ENCODE measurements around the gene HOXD13. TPM values are rescaled to one million over a fixed set of nuclear protein-coding genes. Genes with fewer than 3 reads are reported as not detected.

HOXD13 gene
- total RNA-seq, 1 experiment from 2014 or later, result 32.7 TPM

GRCh38 chr2:176114930-176115625 is 22.6 kb downstream of the HOXD13 start:
- H3K27ac ChIP-seq (ENCODE audit: low read depth, low read length, poor library complexity, severe bottlenecking), result peak overlapping the region; percentile 88
- no peaks in the 10 kb centered on the region for H3K27me3 ChIP-seq (replicated peaks; ENCODE audit: insufficient read depth, low read depth, low read length, poor library complexity)
- BruUV-seq (replicated peaks), result no TSS peak
- TF ChIP-seq EZH2 (IDR thresholded peaks at IDR 0.05; ENCODE audit: borderline replicate concordance, low read depth, low read length, poor library complexity, severe bottlenecking) (no peak), CTCF (conservative IDR thresholded peaks at IDR 0.05; ENCODE audit: low read depth, low read length) (no peak)
- no peaks in the 10 kb centered on the region for H3K9me3 ChIP-seq (ENCODE audit: low read depth, low read length, poor library complexity, severe bottlenecking)
- peaks cover 29% of the 10 kb centered on the region for H3K4me1 ChIP-seq (ENCODE audit: insufficient read depth, low read length, poor library complexity, severe bottlenecking)
- CTCF ChIA-PET, result interaction anchor here (1.4 kb wide), 2 partner anchors 12 to 537 kb away, joined by 3 read pairs; no protein-coding TSS in a partner anchor
- peaks cover 85% of the 10 kb centered on the region for H3K36me3 ChIP-seq (ENCODE audit: insufficient read depth, low read length, poor library complexity, severe bottlenecking)
- H3K4me3 ChIP-seq (ENCODE audit: low read depth, low read length, poor library complexity, severe bottlenecking), result peak overlapping the region; percentile 73
- POLR2A ChIA-PET (ENCODE audit: low non-redundant PET), result no interaction called here
- no peak for DNase-seq (ENCODE audit: low spot score)
- intact Hi-C loops (cut with micrococcal nuclease; ENCODE audit: unreplicated experiment), result no loop called here

- intact Hi-C loops (cut with micrococcal nuclease; ENCODE audit: unreplicated experiment), result no loop called here
- Histone ChIP-seq H3K36me3 (ENCODE audit: insufficient read depth, low read length, poor library complexity, severe bottlenecking) (peaks cover 85% of the 10 kb centered on the region), H3K27ac (ENCODE audit: low read depth, low read length, poor library complexity, severe bottlenecking) (peak within 1 kb of the TSS; percentile 88), H3K4me1 (ENCODE audit: insufficient read depth, low read length, poor library complexity, severe bottlenecking) (peaks cover 37% of the 10 kb centered on the region), H3K4me3 (ENCODE audit: low read depth, low read length, poor library complexity, severe bottlenecking) (peak within 1 kb of the TSS; percentile 73), H3K27me3 (replicated peaks; ENCODE audit: insufficient read depth, low read depth, low read length, poor library complexity) (no peaks in the 10 kb centered on the region), H3K9me3 (ENCODE audit: low read depth, low read length, poor library complexity, severe bottlenecking) (no peaks in the 10 kb centered on the region)
- ChIA-PET CTCF (no interaction called here), POLR2A (ENCODE audit: low non-redundant PET) (no interaction called here)
- peak; percentile 89 for DNase-seq (ENCODE audit: low spot score)
- TSS peak; percentile 39 for BruUV-seq (replicated peaks)
- TF ChIP-seq EZH2 (IDR thresholded peaks at IDR 0.05; ENCODE audit: borderline replicate concordance, low read depth, low read length, poor library complexity, severe bottlenecking) (no peak), CTCF (conservative IDR thresholded peaks at IDR 0.05; ENCODE audit: low read depth, low read length) (peak; percentile 53)
Observed at GRCh38 chr2:176115883-176116813, 23.6 kb downstream of the HOXD13 start, which contains the start of gene HOXD10. TSS of gene HOXD10 (plus strand) at chr2:176116778. CDS start at chr2:176116834, 56 bp downstream.

- Histone ChIP-seq H3K4me3 (ENCODE audit: low read depth, low read length, poor library complexity, severe bottlenecking) (peak overlapping the region; percentile 73), H3K27me3 (replicated peaks; ENCODE audit: insufficient read depth, low read depth, low read length, poor library complexity) (no peaks in the 10 kb centered on the region), H3K36me3 (ENCODE audit: insufficient read depth, low read length, poor library complexity, severe bottlenecking) (peaks cover 83% of the 10 kb centered on the region), H3K4me1 (ENCODE audit: insufficient read depth, low read length, poor library complexity, severe bottlenecking) (peaks cover 47% of the 10 kb centered on the region), H3K27ac (ENCODE audit: low read depth, low read length, poor library complexity, severe bottlenecking) (peak overlapping the region; percentile 88), H3K9me3 (ENCODE audit: low read depth, low read length, poor library complexity, severe bottlenecking) (no peaks in the 10 kb centered on the region)
- no TSS peak for BruUV-seq (replicated peaks)
- POLR2A ChIA-PET (ENCODE audit: low non-redundant PET), result no interaction called here
- DNase-seq (ENCODE audit: low spot score), result peak; percentile 20
- TF ChIP-seq EZH2 (IDR thresholded peaks at IDR 0.05; ENCODE audit: borderline replicate concordance, low read depth, low read length, poor library complexity, severe bottlenecking), result no peak
- TF ChIP-seq CTCF (conservative IDR thresholded peaks at IDR 0.05; ENCODE audit: low read depth, low read length), result no peak
- CTCF ChIA-PET, result interaction anchor here (0.5 kb wide), 1 partner anchor 9 kb away, joined by 7 read pairs; no protein-coding TSS in a partner anchor
- intact Hi-C loops (cut with micrococcal nuclease; ENCODE audit: unreplicated experiment), result no loop called here
Observed at GRCh38 chr2:176117162-176117822, 24.8 kb downstream of the HOXD13 start.
